HG03571 (cell line): Measurements from ENCODE around the gene C1R.

ENCODE experiments used
- ATAC-seq: cut with Tn5 transposase; IDR thresholded peaks from one replicate; pipeline ENCODE4 v1.9.1; 2021; ENCODE audit not compliant: unreplicated experiment

C1R gene

DNA sequence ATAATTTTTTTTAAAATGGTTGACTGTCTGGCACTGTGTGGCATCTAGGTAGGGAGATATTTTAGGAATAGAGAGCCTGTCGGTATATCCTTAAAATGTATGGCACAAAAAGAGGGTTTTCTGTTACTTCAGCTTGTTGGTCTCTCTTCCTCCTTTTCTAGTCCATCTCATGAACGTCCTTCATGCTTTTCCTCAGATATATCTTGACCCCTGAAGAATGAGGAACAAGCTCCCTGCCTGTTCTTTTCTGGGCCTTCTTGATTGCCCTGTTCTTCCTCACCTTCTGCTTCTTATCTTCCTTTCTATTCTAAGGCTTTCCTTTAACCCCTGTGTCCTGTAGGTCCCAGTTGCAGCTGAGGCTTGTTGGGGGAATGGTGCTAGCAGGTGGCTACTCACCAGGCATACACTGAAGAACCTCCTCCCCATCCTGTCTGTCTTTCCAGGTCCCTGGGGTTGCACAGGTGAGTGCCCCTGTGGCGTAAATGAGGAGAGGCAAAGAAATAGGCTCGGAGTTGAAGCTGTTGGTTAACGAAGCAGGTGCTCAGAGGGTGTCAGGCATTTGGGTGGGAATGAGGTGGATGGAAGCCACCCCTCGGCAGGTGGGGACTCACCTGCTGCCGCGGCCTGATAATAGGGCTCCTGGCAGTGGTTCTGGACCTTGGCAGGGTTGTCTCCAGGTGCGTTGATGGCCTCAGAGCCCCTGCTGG is 7.2 kb upstream of the C1R start:
- no peak for ATAC-seq

DNA sequence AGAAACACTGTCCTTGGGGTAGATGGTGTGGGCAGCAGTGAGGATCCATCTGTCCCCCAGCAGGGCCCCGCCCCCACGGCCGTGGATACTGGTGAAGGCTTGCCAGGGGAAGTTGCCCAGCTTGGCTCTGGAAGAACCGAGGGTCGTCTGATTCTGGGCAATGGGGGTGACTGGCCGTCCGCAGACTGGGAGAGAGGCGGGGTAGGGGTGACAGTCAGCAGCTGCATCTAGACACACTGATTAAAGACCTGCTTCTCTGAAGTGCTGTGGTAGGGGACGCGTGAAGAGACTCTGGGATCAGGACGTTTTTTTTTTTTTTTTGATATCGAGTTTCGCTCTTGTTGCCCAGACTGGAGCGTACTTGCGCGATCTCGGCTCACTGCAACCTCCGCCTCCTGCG is 4.7 kb upstream of the C1R start:
- ATAC-seq: no peak

DNA sequence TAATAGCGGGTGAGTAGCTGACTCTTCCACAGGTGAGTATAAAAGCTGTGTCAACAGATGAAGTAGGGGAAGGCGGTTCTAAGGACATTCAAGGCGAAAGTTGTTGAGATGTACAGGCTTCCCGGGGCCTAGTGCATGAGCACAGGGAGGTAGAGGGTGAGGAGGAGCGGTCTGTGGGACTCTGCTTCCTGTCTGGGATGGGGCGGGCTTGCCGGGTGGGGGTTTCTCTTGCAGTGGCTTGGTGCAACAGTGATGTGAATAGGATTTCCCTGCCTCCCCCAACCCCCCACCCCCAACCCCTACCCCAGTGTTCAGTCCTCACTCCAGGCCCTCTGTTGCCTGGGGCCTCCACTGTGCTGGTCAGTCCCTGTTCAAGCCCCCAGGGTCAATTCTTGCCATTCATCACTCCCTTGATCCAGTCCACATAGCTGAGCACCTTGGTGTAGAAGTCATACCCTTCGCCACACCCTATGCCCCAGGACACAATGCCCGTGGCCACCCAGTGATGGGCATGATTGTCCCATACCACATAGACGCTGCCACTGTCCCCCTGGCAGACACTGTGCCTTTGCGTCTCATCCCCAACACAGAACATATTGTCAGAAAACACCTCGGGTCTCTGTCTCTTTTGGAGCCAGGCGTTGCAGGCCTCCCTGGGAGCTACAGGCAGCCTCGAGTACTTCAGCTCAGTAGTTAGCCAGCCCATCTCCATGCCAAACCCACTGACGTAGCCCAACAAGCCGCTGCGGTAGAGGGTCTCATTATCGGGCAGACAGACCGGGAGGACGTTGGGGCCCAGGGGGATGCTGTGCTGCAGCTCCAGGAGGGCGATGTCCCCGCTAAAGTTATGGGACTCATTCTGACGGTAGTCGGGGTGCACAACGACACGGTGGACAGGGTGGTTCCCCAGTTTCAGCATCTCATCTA is 4.0 kb upstream of the C1R start:
- no peak for ATAC-seq

DNA sequence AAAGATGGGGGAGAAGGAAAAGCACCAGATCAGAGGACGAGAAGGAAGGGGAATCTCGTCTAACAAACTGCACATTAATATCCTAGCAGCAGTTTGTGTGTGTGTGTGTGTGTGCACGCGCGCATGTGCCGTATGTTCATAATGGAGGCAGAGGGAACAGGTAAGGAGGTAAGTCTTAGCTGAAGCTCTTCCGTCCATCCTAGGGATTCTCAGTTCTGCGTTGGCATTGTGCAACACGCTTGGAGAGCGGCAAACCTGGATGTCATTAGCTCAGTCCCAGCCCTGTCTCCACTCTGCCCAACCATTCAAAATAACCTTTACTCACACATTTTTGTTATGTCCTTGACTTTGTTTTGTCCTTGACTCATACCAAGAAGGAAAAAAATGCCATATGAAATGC is 1.6 kb upstream of the C1R start:
- no peak for ATAC-seq

DNA sequence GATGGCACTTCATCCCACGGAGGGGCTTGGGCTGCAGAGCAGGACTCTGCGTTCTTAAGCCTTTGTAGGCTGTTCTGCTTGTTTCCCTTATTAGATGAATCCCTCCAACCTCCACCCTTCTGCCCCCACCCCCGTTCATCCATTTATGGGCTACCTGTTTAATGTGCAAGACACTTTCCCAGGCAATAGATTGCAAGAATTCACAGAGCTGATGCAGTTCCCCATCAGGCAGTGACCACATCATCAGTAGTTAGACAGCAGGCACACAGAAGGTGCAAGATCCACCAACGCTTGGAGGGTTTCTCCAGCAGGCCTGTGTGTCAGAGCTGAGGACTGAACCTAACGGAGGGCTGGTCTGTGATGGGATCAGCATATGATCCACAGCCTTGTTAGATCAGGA is 1.2 kb upstream of the C1R start:
- ATAC-seq: no peak

DNA sequence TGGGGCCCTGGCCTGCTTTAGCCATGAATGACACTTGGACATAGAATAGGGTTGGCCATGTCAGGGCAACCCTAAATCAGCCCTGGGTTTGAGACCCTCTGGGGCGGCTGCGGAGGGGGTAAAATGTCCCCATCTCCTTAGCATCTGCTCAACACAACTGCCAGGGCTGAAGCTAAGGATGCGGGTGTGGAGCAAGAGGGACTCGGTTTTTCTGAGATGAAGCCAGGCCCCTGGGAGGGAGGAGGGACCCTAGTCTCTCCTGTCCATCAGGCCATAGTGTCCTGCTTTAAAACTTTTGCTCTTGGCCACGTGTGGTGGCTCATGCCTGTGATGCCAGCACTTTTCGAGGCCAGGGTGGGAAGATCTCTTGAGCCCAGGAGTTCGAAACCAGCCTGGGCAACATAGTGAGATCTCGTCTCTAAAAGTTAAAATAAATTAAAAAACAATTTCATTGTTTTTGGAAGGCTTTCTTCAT is 778 bp upstream of the C1R start:
- no peak for ATAC-seq

DNA sequence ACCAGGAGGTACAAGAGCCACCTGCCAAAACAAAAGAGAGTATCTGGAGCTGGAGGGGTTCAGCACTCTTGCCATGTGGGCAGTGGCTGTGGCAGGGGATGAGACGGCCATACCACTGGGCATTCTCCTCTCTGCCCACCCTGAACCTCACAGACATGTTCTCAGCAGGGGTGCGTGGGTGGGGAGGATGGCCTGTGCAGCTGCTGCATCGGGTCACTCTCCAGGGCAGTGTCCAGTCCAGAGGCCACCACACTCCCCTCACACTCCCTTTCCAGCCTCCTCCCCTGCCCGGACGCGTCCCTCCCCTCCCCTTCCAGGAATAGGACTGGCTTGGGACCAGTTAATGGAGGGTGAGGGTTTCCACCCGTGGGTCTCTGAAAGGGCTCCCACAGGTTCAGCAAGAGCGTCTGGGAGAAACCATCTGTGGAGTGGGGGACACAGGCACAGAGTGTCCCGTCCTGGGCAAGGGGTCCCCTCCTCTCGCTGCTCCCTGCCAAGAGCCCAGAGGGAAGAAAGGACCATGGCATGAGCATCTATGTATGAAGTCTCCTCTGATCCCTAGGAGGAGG is 501 bp downstream of the C1R start:
- ATAC-seq: no peak

DNA sequence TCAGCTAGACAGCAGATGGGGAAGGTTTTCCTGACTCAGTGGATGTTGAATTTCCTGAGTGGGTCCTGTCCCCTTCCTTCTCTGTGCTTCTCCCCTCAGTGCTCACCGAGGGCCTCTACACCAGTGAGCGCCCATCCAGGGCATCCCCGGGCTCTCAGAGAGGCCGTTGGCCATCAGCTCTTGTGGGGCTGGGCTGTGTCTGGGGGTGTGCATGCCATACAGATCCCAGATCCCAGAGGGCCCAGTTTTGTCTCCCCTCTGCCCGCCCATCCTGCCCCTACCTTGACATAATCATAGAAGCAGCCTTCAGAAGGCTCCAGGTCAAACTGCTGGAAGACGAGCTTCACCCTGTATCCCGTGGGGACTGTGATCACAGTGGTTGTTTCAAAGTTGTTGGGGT is 1.1 kb downstream of the C1R start:
- no peak for ATAC-seq

DNA sequence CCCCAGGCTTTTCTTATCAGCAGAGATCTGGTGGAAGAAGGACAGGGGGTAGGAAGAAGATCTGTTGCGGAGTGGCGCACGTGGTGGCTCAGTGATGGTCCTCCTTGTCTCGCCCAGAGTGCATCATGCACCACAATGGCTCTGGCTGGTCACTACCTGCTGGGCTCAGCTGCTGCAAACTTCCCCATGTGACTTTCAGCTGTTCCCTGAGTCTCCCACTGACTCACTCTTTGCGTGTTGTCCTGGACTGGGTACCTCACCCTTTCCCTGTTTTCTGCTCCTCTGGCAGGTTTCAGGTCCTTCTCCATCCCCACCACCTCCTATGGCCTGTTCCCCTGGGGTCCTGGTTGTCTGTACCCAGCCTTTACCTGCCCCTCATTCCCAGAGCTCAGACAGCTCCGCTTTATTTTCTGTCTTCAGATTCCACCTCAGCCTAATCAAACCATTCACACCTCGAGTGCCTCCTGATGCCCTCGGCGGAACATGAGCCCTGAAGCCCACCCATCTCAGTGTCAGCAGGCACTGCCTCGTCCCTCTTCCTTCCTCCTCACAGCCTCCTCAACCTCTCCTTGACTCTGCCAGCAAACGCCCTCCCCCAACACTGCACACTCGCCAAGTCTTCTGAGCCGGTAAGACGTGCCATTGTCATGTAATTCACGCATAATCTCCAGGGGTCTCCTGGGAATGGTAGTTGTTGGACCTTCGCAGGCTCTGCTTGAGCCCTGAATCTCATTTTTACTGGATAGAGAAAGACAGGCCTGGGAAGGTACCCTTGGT is 1.8 kb downstream of the C1R start:
- no peak for ATAC-seq

DNA sequence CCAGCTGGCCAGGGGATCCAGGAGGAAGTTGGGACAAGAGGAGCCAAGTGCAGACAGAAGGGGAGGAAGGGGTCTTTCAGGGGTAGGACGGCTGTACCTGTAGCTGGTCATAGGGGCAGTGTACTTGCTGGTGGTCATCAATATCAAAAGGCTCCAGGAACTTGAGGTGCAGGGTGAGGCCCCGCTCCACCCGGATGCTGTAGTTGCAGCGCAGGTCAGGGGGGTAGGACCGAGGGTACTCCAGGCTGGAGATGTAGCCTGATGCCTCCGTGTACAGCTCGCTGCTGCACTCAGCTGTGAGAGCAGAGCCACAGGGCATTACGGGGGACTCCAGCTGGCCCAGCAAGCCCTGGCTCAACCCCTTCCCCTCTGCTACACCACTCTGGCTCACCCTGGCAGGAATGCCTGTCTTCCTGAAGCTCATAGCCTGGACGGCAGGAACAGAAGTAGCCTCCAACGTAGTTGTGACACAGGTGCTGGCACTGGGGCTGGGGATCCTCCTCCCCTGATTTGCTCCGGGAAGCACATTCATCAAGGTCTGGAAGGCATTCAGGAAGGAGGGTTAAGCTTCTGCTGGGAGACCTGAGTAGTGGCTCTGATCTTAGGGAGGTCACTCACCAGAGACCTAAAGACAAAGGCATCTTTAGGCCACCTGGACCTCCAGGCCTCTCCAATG is 2.9 kb downstream of the C1R start:
- no peak for ATAC-seq

DNA sequence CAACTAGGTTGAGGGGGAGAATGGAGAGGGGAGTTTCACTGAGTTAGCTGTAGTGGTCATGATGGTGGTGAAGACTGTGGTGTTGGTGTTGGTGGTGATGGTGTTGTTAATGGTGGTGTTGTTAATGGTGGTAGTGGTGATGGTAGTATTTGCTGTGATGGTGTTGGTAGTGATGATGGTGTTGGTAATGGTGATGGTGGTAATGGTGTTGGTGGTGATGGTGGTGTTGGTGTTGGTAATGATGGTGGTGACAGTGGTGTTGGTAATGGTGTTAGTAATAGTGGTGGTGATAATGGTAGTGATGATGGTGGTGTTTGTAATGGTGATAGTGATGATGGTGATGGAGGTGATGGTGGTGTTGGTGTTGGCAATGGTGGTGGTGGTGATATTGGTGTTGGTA is 9.1 kb downstream of the C1R start:
- ATAC-seq: no peak

DNA sequence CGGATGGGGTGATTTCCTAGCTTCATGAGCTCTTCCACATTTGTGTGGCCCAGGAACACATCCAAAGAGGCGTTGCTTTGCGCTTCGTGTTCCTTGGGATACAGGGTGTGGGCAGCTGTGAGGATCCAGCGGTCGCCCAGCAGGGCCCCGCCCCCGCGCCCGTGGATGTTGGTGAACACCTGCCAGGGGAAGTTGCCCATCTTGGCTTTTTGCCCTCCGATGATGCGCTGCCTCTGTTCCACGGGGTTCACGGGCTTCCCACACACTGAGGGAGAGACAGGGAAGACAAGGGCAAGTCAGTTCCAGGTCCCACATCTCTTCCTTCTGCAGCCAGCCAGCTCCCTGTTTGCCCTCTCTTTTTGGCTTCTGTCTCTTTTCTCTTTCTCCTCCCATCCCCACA is 11.2 kb downstream of the C1R start:
- no peak for ATAC-seq

DNA sequence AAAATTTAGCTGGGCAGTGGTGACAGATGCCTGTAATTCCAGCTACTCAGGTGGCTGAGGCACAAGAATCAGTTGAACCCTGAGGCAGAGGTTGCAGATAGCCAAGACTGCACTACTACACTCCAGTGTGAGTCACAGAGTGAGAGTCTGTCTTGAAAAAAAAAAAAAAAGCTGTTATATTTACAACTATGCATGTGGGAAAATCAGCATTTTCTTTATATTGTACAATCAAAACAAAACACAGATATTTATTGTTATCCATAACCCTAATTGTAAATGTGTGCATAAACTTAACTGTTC is 12.5 kb downstream of the C1R start:
- ATAC-seq: no peak

DNA sequence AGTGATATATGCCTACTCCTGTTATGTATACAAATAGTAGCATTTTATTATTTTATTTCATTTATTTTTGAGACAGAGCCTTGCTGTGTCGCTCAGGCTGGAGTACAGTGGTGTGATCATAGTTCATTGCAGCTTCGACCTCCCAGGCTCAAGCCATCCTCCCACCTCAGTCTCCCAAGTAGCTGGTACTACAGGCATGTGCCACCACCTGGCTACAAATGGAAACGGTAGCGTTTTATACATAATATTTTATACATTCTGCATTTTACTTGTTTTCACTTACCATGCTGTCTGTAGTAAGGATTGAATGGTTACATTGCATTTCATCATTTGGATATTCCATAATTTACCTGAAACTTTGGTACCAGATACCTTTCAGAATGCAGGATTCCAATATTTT is 14.1 kb downstream of the C1R start:
- no peak for ATAC-seq

DNA sequence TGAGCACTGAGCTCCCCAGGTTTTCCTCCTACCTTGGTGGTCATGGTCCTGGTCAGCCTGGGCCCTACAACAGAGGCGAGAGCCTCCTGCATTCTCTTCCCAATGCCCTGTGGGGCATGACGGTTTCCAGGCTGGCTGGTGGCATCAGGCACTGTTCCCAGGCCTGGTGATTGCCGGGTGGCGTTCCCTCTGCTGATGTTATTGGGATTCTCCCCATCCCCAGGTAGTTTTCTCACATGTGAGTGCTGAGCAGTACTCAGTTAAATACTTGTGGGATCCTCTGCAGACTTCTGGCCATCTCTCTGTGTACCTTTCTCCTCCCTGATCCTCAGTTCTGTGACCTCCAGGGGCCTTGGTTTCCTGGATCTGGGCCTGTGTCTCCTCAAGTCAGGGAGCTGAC is 15.8 kb downstream of the C1R start:
- ATAC-seq: no peak

DNA sequence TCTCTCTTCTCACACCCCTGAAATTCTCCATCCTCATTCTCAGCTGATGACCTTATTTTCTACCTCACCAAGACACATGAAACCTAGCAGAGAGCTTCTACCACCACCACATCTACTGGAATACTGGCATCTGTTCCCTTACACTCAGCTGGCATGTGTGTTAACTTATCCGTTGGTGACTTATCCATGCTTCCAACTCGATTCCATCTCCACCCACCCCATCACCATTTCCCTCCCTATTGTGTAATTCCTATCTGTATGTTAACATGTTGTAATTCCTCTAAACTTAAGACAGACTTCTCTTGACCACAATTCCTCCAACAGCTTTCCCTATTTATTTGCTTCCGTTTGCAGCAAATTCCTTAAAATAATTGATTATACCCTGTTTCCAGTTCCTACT is 16.3 kb downstream of the C1R start:
- ATAC-seq: no peak

DNA sequence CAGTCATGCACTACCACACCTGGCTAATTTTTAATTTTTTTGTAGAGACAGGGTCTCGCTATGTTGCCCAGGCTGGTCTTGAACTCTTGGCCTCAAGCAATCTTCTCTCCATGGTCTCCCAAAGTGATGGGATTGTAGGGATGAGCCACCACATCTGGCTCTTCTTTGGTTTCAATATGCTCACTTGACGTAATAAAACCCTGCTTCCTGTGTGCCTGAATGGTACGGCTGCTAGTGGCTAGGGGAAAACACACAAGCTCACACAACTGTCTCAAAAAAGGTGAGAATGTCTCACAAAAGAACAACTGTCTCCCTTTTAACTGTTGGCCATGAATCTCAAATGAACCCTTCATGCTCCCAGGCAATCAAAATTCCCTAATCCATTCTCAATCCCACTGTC is 16.7 kb downstream of the C1R start:
- no peak for ATAC-seq

DNA sequence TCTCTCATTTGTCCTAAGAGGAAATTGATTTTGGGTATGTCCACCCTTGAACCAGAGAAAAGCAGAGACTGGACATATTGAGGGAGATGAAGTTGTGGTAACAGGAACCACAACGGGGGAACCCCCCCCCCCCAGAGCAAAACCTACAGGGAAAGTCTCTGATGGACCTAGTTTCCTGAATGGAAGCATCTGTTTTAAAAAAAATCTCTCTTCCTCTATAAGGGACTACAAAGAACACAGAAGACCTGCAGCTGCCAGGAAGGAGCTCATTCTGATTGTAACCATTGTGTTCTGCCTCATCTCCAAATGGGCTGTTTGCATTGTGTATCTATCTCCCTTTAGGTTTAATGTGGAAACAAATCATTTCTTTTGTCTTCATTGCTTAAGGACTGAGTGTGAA is 18.3 kb downstream of the C1R start:
- ATAC-seq: no peak

DNA sequence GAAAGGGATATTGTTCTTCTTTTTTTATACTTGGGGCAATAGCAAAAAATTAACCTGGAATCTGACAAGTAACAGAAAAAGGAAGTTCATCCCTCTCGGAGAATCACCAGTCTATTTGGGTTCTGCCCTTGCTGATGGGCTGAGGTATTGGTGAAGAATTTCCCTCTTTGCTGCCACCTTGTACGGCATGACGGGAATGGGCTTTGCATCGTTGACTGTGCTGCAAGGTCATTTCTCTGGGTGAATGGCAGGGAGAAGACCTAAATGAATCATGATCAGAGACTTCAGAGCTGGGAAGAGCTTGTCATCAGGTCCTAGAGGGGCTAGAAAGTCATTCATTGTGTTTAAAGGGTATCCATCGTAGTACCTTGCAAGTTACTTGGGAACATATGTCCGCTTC is 19.7 kb downstream of the C1R start:
- ATAC-seq: no peak

DNA sequence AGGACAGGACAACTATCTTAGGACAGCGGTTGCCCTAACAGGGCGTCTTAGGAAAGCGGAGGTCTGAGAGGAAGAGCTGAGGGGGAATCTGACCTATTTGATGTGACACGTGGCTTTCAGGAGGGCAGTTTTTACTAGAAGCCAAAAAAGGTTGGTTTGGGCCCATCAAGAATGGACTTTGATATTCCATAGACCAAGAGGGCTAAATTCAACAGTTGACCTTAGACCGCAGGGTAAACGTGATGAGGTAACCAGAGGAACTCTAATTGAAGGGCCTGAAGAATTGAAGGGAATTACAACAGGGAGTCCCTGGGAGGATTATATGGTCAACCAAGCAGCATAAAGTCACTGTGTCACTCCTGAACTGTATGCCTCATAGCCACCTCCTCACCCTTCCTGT is 20.2 kb downstream of the C1R start:
- ATAC-seq: no peak

DNA sequence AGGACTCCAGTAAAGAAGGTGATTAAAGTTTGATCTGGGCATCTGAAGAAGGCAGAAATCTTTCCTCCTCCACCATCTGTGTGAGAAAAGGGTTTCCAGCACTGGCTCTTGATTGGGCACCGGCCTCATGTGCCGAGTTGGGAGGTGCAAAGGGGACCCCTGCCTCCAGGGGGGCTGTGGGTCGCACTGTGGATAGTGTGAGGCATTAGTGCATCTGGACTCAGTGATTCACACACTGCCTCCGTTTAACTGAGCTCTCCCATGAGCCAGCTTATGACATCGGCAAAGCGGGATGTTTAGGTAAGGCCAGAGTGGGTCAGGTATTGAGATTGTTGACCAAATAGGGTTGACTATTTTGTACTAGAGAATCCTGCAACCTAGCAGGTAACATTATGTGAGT is 22.9 kb downstream of the C1R start:
- no peak for ATAC-seq
